Dermis blood vessel endothelial cell (primary cell): Measurements from ENCODE around the gene ALX4. TPM values are rescaled to one million over a fixed set of nuclear protein-coding genes. Genes with fewer than 3 reads are reported as not detected.

Source experiments
- DNase-seq: peaks from one replicate; pipeline ENCODE4 v3.0.0; 2010
- total RNA-seq: library from RNA; depleted of rRNA; stranded (reverse); fragments of >200 nt; gene quantifications from 2 replicates; pipeline ENCODE4 v1.2.3, GENCODE V29; 2014

ALX4 gene
- total RNA-seq, 1 donor from 2014 or later, result not detected

GRCh38 chr11:44335052-44335760, 25.3 kb upstream of the ALX4 start:
- DNase-seq, result no peak

GRCh38 chr11:44334356-44335004, 24.5 kb upstream of the ALX4 start:
- no peak for DNase-seq

DNA sequence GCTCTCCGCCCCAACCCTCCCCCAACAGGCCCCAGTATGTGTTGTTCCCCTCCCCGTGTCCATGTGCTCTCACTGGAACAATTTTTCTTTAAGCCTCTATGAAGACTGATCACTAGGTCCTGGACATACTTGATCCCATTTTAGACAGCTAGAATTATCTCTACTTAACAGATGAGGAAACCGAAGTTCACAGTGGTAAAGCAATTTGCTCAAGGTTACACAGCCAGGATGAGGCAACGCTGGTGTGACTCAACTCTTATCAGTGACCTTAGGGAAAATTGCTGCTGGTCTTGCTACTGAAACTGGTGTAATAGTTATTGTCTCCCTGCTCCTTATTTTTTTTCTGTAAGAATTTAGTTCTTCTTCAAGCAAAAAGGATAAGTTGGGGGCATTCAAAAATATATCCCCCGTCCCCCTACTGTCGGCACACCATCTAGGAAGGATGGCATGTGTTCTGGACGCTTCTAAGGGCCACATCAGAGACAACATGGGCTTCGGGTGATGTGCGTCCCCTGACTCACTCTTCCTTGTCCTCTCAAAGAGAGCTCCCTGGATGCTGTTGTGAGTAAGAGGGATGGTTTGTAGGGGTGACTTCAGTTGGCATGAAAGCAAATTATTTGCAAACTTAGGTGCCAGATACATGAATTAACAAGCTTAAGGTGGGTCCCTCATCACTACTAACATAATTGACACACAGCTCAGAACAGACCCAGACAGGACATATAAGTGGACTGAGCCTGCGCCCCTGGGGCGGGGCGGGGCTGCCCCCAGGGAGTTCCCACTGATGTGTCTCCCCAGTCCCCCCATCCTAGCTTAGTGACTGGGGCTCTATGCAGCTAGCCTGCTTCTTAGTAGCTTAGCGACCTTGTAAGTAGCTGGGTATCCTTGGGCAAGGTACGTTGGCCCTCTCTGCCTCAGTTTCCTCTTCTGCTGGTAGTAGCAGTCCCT, 23.6 kb upstream of the ALX4 start:
- no peak for DNase-seq

DNA sequence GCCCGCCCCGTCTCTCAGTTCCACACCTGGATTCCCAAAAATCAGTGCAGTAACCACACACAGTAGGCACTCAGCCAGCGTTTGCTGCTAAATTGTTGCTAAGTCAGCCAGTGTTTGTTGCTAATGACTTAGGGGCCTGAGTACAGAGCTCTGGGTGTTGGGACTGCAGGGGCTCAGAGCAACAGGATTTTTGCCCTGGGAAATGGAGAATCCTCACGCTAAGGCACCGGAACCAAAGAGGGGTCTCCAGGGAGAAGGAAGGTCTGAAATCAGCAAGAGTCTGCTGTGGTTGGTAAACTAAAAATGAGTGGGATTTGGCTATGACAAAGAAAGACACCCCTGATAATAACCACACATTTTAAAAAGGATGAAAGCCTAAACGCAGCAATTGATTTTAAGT, 22.7 kb upstream of the ALX4 start:
- DNase-seq, result no peak

- no peak for DNase-seq
Measured at GRCh38 chr11:44329472-44330230, 19.7 kb upstream of the ALX4 start.

DNA sequence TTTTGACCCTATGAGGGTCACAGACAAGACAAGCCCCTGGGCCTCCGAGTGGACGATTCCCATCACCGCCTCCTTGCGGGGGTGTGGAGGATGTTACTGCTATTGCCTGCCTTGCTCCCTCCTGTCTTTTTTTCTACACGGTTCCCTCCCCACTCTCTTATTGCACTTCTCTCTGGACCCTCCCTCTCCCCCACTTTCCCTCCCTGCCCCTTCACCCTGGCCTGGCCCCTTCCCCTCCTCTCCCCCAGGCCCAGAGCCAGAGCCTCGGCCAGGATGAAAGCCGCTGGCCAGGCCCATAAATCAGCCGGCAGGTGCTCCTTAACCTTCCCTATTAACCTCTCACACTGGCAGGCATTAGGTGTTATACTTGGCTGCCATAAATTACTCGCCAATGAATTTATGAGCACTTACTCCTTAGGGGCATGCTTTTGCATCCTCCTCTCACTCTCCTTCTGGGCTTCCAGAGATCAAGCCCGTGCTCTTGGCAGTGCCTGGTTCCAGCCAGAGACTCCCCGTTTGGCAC, 18.3 kb upstream of the ALX4 start:
- DNase-seq, result no peak

DNA sequence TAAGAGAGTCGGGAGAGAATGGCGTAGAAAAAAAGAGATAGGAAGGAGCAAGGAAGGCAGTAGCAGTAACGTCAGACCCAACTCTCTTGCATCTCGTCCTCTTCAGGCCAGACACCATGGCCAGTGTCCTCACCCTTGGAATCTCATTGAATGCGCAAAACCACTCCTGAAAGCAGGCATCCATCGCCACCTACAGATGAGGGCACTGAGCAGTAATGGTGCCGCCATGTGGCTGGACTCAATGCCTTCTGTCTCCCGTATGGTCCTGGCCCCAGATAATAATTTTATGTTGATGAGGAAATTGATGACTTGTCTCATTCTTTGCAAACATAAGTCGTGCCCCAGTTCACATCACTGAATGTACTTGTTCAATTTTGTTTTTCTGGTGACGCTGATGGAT, 17.8 kb upstream of the ALX4 start:
- peak; percentile 19 for DNase-seq

DNA sequence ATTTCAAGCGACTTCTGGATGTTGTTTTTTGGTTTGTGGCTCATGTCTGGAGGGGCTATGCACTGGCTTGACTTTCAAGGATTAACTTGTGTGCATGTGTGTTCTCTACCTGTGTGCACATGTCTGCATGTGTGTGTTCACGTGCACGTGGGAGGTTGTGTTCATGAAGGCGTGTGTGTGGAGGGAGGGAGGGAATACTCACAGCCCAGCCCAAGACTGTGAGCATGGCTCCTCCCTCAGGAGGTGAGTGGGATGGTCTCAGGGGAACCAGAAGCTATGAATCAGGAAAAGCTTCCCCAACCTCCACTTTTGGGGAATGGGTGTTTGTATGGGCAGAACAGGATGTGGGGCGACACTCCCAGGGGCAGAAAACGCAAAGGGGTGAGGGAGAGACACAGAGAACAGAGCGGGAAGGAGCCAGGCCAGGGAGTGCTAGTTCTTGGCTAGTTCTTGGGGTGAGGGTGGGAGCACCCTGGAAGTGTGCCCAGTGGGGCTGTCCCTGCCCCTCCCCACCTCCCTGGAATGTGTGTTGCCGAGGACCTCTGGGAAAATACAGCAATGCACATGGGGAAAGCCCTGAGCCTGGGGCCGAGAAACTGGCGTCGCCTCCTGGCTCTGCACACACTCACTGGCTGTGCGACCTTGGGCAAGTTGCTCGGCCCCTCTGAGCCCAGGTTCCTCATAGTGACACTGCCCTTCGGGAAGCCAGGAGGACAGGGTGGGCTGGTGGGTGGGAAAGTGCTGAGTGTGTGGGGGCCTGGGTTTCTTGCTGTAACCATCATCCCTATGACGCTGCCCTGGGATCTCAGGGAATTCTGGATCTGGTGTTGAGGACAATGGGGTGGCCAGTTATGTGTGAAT, 16.9 kb upstream of the ALX4 start:
- no peak for DNase-seq

- DNase-seq, result no peak
Measured at GRCh38 chr11:44325698-44326097, 15.8 kb upstream of the ALX4 start.

GRCh38 chr11:44324749-44325525, 15.0 kb upstream of the ALX4 start:
- no peak for DNase-seq

DNA sequence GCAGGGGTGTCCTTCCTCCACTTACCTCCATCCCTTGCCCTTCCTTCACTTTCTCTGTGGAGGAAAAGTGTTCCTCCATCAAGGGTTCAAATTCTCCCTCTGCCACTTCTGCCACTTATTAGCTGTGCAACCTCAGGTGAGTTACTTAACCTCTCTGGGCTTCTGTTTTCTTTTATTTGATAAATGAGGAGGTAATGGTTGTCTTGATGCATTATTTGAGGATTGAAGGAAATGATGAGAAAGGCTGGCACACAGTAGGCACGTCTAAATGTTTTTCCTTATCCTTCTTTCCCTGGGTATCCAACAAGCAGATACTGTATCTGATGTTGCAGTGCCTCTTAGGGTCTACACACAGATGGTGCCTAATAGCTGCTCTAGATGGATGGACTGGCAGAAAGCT, 14.3 kb upstream of the ALX4 start:
- DNase-seq, result no peak

GRCh38 chr11:44322243-44322642, 12.3 kb upstream of the ALX4 start:
- no peak for DNase-seq

GRCh38 chr11:44321059-44321458, 11.1 kb upstream of the ALX4 start:
- DNase-seq, result no peak

DNA sequence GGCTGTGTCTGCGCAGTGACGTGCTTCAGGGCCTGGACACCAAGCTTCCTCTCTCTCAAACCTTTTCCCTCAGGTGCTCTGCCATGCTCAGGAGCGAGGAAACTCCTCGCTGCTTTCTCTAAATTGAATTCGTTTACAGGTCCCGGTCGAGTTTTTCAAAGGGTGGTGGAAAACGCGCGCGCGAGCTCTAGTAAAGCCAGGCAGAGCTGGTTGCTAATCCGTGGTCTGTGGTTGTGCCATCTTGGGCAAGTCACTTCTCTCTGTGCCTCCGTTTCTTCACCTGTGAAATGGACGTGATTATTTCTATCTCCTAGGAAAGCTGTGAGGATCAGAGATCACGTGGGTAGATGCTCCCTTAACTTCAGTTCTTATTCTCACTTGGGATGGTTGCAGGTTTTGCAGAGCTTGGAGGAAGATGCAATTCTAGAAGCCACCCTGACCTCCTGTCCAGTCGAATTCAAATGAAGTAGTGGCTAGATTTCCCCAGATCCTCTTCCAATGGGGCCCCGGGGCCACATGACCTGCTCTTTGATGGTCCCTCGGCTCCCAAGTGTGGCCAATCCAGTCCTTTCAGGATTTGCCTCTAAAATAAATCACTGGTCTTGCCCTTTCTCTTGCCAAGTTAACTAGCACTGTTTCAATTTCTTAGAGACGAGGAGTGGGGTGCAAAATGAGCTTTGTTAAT, 10.5 kb upstream of the ALX4 start:
- no peak for DNase-seq

DNA sequence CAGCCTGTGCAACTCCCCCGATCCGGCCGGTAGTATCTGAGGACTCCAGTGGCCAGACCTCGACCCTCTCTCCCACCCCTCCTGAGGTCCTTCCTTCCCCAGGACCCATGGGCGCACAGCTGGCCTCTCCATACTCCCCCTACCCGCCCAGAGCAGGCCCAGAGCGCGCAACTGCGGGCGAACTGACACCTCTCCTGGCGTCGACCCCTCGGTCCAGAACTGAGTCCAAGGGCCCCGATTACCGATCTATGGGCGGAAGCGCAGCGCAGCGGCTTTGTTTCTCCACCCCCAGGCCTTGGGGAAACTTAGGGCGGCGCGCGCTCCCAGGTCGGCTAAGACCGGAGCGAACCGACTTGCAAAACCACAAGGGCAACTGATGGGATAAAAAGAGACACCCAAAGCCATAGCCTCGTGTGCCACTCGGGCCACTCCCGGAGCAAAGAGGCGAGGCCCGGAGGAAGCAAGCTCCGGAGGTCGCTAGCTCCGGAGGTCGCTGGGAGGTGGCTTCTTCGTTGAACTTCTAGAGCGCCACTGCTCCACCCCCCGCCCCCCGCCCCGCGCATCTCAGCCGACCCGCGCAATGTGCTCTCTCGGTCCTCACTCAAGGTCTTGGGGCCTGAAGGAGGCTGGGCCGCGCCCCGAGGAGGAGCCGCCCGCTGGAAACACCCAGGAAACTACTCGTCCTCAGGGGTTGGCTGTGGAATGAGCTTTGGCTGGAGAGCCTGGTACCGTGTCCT, 9.8 kb upstream of the ALX4 start:
- DNase-seq, result no peak

DNA sequence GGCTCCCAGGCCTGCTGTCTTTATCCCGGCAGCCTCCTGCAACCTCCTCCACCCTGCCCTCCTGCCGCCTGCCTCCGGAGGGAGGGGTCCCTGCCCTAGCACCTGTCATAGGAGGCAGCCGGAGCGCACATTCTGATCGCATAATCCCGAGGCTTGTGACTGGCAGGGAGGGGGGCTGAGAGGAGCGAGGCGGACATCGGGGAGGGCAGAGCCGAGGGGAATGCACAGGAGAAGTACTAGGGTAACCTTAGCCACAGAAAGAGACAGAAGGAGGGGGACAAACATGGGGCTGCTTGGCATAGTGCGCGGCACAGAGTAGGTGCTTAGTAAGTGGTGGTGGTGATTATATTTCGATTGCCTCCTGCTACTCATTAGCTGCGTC, 9.2 kb upstream of the ALX4 start:
- DNase-seq, result no peak

DNA sequence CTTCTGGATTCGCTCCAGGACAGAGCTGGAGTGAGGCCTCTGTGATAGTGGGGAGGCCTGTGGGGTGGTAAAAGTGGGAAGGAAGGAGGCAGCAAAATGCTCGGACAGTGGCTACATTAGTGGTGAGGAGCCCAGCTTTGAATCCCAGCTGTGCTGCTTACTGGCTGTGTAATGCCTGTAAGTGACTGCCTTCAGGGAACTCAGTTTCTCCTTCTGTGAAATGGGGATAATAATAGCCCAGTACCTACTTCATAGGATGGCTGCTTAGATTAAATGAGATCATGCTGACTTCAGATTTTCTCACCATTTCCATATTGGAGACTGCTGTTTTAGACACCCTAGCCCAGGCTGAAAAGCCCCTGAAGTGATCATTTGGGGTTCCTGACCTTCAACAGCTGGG, 8.4 kb upstream of the ALX4 start:
- no peak for DNase-seq

DNA sequence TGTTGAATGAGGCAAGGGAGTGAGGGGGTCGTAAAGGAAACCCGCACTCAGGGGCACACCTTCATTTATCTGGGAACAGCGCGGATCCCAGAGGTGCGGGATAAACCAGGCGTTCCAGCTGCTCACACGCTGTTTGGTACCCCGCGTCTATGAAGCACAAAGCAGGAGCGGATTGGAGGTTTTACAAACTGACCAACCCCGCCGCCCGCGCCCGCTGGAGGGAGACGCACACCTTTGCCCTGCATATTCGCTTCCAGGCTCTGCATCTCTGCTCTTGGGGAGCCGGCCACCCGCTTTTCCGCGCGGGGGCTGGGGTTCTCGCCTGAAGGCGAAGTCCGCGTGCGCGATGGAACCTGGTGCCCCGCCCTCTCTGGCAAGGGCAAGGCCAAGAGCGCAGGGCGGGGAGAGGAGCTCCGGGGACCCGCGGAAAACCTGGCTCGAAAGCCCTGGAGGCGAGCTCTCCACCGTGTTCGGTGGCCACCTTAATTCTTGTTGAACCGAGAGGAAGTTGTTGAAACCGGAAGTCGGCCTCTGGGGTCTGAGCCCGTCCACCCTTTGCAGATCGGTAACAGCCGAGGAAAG, 6.8 kb upstream of the ALX4 start:
- no peak for DNase-seq
